Uterus (tissue), 2 donors: ENCODE measurements around the gene GABRA5.

Experiments
- CTCF ChIP-seq, 4 experiments: fragments of 200-600 bp in 2 of 4; fragments of 450-650 bp in 2 of 4; sonication (generic) in 2 of 4; IDR thresholded peaks; one replicate each; pipeline ENCODE4 v1.5.1; 2016 to 2019; ENCODE audit warnings: antibody characterized with exemption in 4 of 4, mild to moderate bottlenecking in 2 of 4, moderate library complexity in 1 of 4
- POLR2A ChIP-seq, 2 donors: fragments of 450-650 bp; IDR thresholded peaks; one replicate each; pipeline ENCODE4 v1.6.1; 2016; ENCODE audit warnings: antibody characterized with exemption in 2 of 2, mild to moderate bottlenecking in 1 of 2, moderate library complexity in 1 of 2

- TF ChIP-seq POLR2A (IDR thresholded peaks at IDR 0.05) (no peak), CTCF (IDR thresholded peaks at IDR 0.05) (no peak)
Measured at GRCh38 chr15:26873846-26874245, 7.0 kb downstream of the GABRA5 start.
